OCI-LY7 (cell line): ENCODE data around the gene NAT9.

Experiments used
- CTCF ChIP-seq: fragments of 200-600 bp; sonication (generic); conservative IDR thresholded peaks from 2 replicates; pipeline ENCODE4 v1.5.1; 2014; ENCODE audit warnings: mild to moderate bottlenecking, antibody characterized with exemption, low read length, moderate library complexity, mixed read lengths
- EZH2phosphoT487 ChIP-seq: fragments of 200-600 bp; sonication (generic); IDR thresholded peaks from 2 replicates; pipeline ENCODE4 v1.6.1; 2018; ENCODE audit warnings: low read depth, borderline replicate concordance, mild to moderate bottlenecking, mixed run types, antibody characterized with exemption, low read length, moderate library complexity, mixed read lengths

GRCh38 chr17:74743755-74744154 lies 32.4 kb downstream of the NAT9 start:
- TF ChIP-seq CTCF = no peak
- no peak for TF ChIP-seq EZH2phosphoT487
